HTR-8/SVneo (cell line): ENCODE data around the gene CNN3.

ENCODE experiments used
- DNase-seq: peaks from one replicate; pipeline ENCODE4 v3.0.0; 2011; ENCODE audit warnings: low spot score, mixed read lengths; ENCODE audit not compliant: insufficient read length
- FAIRE-seq: peaks from 2 replicates; lab custom pipeline; 2011; peaks lifted over from hg19 to GRCh38; lab: Jason Lieb, UNC

CNN3 gene

DNA sequence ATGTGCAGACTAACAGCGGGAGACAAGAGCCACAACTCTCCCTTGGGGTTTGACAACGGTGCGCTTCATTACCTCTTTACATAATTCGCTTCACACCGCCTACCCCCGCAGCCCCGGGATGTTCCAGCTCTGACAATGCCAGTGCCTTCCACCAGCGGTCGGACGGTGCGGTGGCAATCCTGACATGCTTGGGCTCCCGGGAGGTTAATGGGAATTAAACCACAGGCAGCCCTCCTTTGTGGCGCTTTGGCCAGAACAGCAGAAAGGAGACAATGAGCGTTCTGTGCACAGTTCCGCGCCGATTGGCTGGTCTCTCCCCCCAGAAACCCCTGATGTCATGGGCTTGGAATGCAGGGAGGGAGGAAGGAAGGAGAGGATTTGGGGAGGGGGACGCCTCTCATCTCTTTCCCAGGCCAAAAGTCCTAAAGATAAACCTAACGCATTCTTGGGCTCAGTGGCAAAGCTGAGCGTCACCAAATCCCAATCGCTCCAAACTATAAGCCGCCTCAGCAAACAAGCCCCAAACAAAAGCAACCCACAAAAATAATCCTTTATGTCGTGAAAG lies 1.3 kb downstream of the CNN3 start:
- DNase-seq (peak; percentile 54), FAIRE-seq (peak; percentile 33)

DNA sequence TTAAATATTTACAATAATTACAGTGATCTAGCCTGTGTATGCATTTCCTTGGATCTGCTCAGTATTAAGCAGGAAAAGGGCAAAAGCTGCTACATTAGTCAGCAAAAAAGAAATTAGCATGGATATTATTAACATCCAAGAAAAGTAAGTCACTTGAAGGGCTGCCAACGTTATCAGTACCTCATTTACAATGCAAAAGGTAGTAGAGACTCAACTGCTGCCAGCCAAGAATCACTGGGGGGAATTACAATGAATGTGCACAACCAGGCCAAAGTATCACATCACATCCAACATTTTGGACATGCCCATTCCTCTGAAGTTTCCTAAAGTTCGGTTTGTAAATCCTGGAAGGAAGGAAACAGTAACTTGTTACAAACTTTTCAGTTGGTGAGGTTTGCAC lies 1.9 kb downstream of the CNN3 start:
- FAIRE-seq (no peak), DNase-seq (no peak)

DNA sequence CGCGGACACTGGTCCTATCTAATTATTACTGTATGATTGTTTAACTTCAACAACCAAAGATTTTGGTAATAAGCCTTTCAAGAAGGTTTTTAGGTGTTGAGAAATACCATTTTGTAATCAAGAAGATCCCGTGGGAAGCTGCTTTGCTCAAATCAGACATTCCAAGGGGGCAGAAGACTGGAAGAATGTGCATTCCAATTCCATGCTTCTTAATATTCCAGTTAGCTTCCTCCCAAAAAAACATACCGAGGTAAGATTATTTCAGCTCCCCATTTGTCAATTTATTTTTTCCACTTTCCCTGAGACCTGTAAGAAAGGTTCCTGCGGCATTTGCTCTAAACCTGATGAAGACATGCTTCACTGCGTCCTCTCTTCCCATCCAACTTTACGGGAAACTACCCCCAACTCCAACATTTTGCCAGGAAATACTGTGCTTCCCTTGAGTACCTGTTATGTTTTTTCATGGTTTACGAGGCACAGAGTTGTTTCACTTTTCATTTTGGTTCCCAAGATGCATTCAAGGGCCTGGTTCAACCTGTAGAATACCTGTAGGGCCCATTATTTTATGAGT lies 4.1 kb downstream of the CNN3 start:
- no peak for FAIRE-seq
- no peak for DNase-seq

DNA sequence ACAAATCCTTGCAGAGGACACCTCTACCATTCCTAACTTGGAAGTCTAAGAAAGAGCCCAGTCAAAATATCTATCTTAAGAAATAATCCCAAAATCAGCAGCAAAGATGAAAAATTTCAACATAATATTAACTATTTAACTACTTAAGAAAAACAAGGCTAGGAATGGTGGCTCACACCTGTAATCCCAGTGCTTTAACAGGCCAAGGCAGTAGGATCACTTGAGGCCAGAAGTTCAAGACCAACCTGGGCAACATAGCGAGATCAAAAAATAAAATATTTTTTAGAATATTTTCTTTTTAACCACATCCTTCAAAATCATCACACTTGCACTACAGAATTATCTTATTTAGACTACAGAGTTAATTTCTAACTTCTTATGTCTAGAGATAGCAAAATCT lies 4.9 kb downstream of the CNN3 start:
- DNase-seq (no peak), FAIRE-seq (no peak)

DNA sequence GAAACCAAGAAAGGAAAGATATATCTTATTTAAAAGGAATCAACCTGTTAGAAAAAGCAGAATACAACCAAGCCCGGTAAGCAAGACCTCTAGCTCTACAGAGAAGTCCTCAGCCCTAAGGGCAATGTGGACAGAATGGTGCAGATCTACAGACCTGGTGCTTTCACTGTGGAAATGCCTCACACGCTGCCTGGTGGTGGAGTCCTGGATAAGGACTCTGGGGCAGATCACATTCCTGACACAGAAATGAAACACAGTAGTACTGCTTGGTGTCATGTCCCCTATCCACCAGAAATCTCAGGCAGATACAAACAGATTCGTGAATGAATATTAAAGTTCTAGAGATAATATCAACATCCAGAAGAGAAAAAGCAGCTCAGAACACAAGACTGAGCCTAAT lies 6.8 kb downstream of the CNN3 start:
- no peak for DNase-seq
- no peak for FAIRE-seq

DNA sequence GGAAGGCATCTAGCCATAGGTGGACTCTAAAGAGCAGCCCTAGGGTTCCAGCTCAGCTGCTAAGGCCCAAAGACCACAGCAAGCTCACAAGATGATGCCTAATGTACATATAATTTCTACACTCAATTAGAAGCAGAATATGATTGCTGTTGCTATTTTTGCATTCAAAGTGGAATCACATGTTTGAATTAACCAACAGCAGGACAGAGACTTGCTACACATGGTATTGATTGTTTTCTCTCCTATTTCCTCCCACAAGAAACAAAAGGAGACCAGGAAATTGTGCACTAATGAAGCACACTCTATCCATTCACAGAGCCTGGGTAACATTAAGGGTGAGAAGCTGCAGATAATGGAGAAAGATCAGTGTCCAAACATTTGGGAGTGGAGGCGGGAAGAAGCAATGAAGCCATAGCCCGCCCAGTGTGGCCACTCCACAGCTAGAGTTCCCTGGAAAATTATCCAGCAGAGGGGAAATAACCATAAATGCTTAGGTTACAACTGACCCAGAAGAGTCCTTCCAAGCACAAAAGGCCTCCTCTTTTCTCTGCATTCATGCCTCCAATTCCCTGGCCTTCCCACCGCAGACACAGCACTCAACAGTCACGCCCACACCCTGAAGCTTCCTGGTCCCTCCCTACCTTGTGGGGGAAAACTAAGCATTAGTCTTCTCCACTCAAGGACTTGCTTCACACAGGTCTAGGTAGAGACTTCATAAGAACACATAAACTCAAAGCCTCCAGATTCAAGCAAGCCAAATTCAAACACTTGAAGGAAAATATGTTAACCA lies 7.5 kb downstream of the CNN3 start:
- no peak for DNase-seq
- no peak for FAIRE-seq

DNA sequence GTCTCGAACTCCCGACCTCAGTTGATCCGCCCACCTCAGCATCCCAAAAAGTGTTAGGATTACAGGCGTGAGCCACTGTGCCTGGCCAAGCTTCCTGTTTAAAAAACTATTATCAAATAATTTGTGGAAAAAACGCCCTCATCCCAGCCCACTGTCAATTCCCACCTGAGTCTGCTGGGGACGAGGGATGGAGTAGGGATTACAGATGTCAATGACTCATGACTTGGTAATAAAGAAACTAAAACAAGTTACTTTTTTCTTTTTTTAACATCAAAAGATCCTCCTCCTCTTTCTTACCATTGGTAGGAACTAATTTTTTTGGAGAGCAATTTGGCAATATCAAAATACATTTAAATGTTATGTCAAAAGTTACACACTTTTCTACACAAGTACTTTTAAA lies 9.7 kb downstream of the CNN3 start:
- FAIRE-seq (no peak), DNase-seq (no peak)

DNA sequence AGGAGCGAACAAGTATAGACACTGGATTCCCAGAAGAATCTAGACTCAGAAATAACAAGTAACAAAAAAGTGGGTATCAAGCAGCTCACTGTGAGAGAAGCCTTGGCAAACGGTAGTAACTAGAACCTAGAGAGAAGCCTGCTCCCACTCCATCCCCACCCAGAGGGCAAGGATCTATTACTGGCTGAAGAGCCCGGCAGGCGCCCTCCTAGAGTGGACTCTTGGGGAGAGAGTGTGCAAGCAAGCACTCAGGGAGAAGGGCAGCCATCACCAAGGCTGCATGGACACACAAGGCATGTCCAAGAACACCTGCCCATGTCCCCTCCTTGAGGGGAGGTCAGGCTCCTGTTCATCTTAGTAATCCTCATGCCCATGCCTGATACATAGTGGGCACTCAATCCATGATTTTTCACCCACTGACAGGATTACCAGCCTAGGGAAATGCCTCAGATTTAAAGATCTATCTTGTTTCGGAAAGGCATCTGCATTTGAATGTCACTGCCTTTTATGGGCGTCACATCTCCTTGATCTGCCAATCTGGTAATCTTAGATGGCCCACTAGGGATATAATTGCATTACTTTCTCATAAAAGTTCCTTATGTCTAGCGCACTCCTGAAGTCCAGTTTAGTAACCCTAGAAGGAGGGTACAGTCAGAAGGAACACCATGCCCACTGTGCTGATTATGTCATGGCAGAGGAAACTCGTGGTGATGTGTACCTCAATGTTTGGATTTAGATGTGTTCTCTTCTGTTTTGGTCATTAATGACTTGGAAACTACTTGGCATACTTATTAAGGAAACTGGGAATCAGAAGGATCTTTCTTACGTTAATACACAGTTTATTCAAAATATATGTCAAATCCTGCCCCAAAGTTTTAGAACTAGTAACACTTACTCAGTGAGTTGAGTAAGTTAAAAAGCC lies 14.4 kb downstream of the CNN3 start:
- no peak for FAIRE-seq
- no peak for DNase-seq

DNA sequence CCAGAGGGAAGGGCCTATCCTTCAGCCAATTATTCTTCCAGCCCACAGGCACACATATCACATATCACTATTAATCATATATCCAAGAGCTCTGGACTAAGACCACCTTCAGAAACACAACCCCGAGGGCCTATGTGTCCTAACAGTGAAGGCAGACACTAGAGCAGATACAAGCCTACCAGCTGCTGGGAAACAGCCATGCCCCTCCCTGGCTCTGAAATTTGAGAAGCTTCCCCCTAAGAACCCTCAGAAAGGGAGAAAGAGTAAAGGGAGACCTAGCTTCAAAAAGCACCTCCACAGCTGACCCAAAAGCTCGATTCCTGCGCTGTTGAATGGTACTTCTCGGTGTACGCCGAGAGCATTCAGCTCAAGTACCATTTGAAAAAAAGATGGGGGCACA lies 17.4 kb downstream of the CNN3 start:
- no peak for FAIRE-seq

DNA sequence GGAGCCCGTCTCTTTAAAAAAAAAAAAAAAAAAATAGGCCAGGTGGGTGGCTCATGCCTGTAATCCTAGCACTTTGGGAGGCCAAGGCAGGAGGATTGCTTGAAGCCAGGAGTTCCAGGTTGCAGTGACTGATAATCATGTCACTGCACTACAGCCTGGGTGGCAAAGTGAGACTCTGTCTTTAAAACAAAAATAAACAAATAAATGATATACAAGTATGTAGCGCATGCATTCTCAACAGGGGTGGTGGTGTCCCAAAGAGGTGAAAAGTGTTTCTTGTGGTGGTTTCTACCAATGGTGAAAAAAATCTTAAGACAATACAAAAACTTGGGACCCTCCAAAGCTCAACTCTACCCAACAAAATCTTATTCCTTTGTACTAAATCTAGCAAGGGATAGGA lies 17.9 kb downstream of the CNN3 start:
- FAIRE-seq (no peak), DNase-seq (no peak)

More for the DNA sequence above, 17.4 kb downstream of the CNN3 start:
- no peak for DNase-seq

DNA sequence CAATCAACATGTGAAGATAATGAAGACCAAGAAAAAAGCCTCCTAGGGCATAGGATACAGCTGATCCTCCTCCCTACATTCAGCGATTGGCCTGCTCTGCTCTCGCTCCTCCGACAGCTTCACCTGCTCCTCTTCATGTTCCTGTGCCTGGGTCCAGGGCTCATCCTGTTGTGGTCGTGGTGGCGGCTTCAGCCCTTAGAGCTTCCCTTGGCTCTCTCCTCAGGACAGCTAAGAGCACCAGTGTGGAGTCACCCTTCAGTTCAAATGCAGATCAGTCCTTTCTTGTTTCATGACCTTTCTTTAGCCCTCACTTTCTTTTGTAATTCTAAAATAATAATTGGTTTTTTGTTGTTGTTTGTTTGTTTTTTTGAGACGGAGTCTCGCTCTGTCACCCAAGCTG lies 18.7 kb downstream of the CNN3 start:
- DNase-seq (no peak), FAIRE-seq (no peak)

DNA sequence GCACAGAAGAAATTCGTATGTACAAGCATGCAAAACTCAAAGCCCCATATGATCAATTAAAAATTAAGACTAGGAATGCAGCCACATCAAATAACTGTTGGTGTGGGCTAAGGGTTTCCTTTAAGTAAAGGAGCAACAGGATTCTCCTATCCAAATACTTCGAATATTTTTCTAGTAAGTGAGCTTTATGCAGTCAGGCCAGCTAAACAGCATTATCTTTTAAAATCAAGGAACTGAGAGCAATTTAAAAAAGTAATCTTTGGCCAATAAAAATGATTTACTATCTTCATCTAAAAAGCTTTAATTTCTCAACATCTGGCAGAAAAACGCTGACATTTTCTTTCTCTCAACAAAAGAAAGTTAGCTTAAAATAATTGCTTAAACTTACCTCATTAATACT lies 19.8 kb downstream of the CNN3 start:
- DNase-seq = no peak

DNA sequence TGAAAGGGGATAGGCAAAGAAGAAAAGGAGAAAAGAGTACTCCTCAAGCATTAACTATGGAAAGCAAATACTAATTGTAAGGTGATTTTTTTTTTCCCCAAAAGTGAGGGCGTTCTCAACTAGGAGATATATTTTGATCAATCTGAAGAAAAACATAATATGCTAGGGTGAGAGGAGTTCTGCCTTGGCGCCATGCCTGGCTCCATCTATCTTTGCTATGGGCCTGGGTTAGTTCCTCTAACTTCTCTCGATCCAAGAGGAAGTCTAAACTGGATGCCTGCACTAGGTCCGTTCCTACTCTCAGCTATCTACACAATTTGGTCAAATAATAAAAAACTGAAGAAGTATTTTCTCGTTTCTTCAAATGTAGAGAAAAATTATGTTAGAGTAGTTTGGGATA lies 20.5 kb downstream of the CNN3 start:
- no peak for FAIRE-seq

More for the DNA sequence above, 19.8 kb downstream of the CNN3 start:
- no peak for FAIRE-seq

DNA sequence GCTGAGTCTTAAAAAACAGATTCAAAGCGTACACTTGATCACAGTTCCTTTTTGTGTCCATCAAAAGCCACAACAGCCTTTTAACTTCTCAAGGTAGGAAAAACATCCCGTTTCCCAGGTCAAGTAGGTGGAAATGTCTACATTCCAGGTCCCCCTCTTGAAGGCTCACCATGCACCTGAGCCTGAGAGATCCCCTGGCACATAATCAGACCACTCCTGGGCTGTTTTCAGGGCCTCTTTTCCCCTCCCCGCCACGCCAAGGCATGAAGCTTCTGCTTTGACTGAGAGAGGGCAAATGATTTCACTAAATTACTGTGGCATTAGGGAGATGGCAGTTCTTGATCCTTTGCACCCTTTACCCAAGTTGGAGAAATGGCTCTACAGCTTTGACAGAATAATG lies 21.7 kb downstream of the CNN3 start:
- no peak for FAIRE-seq

More for the DNA sequence above, 20.5 kb downstream of the CNN3 start:
- DNase-seq = no peak

DNA sequence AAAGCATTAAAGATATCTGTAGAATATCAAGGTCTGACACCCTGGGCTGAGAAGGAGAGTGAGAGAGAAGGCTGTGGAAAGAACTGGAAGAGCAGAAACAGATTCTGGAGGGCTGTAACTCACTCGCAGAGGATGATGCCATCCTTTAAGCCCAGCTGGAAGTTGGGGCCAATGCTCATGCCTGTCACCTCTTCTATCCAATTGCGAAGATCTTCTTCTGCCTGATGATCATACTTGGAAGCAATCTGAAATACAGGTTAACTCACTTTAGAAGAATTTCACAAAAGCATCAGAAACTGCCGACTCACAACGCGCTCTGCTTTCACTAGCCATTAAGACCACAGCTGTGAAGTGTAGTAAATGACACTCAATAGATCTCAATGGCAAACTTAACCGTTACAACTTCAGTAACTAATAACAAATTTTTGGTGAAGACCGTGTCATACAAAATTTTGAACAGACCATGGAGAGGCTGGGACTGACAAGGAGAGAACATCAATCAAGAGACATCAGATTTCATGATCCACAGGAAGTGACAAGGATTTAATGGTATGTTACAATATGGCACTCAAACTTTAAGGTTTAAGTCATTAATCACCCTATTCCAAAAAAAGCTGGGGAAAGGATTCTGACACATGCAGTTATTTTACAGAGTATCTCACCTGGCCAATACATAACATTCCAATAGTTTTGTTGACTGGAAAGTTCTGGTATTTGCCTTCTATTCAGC lies 23.5 kb downstream of the CNN3 start:
- DNase-seq (no peak), FAIRE-seq (no peak)

More for the DNA sequence above, 21.7 kb downstream of the CNN3 start:
- no peak for DNase-seq

DNA sequence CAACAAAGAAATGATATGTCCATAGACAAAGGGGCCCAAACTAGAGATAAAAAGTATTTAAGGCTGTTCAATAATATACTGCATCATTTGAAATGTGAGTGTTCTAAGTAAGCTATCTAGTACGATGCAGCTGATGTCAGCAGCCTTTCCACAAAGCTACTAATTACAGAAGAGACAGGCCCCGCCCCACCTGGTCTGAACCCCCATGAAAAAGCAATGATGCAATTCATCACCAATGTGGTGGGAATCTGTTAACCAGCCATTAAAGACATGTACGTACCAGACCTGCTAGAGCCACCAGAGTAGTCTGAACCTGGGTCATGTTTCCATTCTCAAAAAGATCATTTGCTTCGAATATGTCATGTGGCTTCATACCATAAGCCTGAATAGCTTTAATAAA lies 25.1 kb downstream of the CNN3 start:
- FAIRE-seq (no peak), DNase-seq (no peak)

DNA sequence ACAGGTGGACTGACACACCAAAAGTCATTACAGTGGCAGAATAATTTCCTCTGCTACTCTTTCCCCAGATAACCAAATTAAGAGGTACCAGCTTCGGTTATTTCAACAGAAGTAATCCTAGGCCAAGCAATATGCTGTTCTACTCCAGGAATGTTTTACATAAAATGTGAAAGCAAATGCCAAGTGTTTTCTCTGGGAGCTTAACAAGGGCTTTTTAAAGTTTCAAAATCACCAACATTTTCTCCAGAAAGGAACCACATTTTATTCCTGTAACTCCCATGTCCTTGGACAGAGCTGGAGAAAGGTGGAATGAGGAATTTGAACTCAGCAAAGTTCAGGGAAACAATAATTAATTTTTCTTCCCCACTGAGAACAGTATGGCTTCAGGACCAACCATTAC lies 27.2 kb downstream of the CNN3 start:
- DNase-seq (no peak), FAIRE-seq (no peak)

DNA sequence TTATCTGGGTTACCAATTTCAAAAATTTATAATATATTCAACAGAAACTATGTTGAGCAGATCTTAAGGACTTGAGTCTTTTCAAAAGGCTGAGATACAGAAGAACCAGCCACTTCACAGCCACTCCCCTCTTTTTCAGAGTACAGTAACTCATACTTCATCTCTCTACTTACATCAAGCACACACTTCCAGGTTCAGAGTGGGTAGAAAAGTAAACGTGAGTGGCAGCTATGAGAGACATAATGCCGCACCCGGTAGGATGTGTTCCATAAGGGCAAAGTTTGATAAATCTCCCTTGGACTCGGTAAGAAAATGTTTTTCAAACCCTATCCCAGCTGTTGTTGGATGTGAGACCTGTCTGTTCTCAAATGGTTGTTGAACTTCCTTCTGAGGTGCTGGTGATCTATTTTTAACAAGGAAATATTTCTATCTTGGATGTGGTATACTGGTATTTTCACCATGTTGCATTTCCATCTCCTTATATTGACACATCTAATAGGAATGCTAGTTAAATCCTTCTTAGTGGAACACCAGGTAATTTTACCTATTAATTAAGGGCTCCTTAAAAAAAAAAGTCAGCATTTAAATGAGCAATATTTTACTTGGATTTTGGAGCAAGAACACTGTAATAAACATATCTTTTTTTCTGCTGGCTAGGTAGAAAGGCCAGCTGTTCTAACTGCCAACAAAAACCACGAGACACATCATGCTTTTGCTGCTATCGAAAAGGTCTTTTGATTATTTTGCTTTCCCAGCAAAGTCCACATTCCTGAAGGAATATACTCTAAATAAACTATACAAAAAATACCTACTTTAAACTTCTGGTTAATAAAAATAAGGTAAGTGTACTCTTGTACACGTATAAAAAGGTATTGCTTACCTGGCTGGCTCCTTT lies 28.2 kb downstream of the CNN3 start:
- DNase-seq (no peak), FAIRE-seq (no peak)

DNA sequence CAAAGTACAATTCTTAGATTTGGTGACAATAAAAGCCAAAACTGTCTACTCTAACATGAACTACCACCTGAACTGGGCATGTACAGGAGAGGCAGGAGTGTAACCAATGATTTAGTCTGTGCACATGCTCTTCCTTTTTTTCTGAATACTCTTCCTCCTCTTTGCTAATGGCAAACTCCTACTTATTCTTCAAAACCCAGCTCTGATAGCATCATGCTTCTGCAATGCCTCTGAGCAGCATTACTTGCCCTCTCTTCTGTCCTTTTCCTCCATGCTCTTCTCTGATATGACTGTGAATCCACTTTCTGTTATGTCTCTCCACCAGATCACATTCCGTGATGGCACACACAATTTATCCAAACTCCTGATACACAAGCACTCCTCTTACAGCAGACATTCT lies 31.4 kb downstream of the CNN3 start:
- DNase-seq (no peak), FAIRE-seq (no peak)
